DMS153 treated with DMSO at 0.1 percent for 48 hours (cell line): Measurements from ENCODE around the gene CHD6.

Experiments used
- DNase-seq: peaks from one replicate; lab custom pipeline; 2025; ENCODE audit not compliant: unreplicated experiment; lab: John Stamatoyannopoulos, UW

Gene CHD6

DNA sequence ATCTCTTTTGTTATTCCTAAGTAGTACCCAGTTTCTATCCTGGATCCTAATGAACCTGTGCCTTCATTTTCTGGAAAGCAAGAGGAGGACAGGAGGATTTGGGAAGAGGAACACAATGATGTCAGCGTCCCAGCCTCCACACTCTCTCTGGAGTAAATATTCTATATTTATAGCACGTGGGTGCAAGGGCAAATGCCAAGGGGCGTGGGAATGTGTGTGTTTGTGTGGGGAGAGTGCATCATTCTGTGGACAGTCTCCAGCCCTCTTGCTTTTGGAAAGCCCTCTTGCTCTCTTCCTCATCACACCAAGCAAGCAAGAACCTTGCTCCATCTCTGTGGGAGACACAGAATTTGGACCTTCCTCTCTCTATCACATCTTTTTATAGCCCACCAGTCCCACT lies 148.3 kb downstream of the CHD6 start:
- DNase-seq: no peak

GRCh38 chr20:41468994-41469600 lies 149.1 kb downstream of the CHD6 start:
- no peak for DNase-seq

GRCh38 chr20:41467690-41468089 lies 150.5 kb downstream of the CHD6 start:
- no peak for DNase-seq

DNA sequence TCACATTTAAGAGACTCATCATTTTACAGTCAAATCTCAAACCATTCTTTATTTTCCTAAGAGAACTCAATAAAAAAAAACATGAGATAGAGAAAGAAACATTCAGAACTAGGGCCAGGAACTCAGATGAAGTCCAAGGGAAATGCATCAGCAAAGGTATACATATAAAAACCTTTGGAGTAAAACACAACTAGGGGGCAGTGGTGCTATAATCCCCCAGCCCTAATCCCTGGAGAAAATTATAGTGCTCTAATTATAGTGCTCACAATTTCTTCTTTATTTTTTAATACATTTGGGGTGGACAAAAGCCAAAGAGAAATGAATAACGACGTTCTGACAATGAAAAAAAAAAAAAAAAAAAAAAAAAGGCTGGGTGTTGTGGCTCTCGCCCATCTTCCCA lies 151.0 kb downstream of the CHD6 start:
- no peak for DNase-seq

DNA sequence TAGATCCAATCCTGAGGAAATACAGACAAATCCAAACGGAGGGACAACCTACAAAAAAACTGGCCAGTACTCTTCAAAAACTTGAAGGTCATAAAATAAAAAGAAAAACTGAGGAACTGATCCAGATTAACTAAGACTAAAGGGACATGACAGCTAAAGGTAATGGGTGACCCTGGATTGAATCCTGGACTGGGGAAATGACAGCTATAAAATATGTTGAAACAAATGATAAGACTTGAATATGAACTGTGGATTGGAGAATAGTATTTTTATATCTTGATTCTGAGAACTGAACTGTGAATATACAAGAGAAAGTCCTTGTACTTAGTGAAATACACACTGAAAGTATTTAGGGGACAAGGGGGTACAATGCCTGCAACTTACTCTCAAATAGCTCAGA lies 154.6 kb downstream of the CHD6 start:
- no peak for DNase-seq

DNA sequence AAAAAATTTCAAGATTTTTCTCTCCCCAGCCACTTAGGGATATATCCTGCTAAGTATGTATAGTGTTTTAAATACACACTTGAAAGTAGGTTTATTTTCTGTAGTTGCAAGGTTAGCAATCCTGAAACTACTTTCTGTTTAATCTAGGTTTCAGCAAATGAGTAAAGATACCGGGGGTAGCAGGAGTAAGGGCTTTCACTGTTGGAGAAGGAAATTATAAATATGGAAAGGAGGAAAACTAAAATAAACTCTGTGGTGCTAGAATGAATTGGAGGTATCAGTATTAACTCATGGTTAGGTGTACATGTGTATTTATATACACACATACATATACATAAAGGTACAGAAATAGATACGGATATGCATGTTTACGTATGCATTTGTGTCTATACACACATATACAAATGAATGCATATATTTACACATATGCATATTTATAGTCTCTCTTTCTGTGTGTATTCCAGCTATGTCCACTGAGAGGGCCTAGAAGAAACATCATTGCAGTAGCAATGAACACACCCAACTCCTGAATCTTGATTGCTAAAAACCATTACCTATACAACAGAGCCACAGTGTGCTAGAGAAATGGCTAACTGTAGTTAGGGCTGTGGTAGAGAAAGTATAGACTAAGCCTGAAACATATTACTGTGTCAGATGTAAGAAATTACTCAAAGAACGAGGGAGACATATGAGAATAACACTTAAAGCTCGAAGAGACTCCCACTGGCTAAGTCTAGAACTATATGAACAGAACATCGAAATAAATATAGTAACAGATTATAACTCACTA lies 155.6 kb downstream of the CHD6 start:
- DNase-seq: no peak

GRCh38 chr20:41458761-41459160 lies 159.4 kb downstream of the CHD6 start:
- DNase-seq: no peak

GRCh38 chr20:41457173-41457857 lies 160.9 kb downstream of the CHD6 start:
- DNase-seq: no peak

GRCh38 chr20:41456351-41456750 lies 161.8 kb downstream of the CHD6 start:
- no peak for DNase-seq

GRCh38 chr20:41454250-41454649 lies 163.9 kb downstream of the CHD6 start:
- DNase-seq: no peak

DNA sequence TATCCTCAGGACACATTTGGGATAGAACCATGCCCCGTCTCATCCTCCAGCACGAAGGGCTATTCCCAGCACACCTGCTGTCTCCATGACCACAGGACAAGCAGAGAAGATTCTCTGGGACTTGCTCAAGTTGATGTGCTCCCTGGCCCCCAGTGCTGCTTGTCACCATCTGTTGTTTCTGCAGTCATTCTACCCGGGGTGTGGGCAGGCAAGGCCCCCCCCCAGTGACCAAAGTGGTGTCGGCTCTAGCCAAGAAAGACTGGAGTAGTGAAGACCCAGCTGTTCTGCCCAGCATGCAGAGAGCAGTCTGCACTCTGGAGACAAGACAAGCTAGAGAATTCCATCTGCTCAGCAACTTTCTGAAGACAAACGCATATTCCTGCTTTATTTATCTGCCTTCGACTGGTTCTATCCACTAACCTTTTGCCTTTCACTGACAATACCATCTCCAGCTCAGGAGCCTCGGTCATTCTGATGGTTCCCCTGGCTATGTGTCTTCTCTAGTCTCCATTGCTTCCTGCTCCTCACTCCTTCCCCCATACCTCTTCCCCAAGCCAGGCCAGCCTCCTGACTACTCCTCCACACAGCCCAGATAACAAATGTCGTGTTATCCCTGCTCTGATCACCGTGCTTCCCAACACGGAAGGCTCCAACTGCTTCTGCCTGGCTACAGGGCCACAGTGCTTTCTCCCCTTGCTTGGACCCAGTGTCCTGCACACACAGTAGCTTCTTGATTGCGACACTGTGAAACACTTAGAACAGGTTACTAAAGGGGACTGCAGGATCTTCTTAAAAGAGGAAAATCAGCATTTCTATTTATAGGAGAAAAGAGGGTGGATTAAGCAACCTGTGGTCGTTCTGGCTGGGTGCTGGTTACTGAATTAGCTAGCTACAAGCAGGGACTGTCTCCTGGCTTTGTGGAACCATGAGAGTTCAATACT lies 164.9 kb downstream of the CHD6 start:
- DNase-seq: no peak

GRCh38 chr20:41452226-41452625 lies 166.0 kb downstream of the CHD6 start:
- DNase-seq: no peak

GRCh38 chr20:41447006-41447405 lies 171.2 kb downstream of the CHD6 start:
- no peak for DNase-seq

- DNase-seq: no peak
Observed at GRCh38 chr20:41446456-41446855, 171.7 kb downstream of the CHD6 start.

DNA sequence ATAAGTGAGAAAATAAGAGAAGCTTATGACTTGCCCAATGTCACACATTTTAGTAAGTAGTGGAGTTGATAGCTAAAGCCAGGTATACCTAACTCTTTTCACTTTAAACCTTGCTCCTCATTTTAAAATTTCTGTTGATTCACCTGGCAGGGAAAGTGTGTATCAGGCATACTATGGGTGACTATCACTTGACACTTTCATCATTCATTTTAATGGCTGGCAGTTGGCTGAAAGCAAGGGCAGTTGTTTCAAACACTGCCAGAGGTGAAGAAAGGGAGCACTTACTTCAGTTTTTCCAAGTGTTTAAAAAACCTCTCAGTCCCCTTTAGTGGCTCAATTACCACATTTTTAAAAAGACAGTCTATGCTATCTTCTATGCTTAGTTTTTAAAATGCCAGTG lies 173.4 kb downstream of the CHD6 start:
- no peak for DNase-seq

DNA sequence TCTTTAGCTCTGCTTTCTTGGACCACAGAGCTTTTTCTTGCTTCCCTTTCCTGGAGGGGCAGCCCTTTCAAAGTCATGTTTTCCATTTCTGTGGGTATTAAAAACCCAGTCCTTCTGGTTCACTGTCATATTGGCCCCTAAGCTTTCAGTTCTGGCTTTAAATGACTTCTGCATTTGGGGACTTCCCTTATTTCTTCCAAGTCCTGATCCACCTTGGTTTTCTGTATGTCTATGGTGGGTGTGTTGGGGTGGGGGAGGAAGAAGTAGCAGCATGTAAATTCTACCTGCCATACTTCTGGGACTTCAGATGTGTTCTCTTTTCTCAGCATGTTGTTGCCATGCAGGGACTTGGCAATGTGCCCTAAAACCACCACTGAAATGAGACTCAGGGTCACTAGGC lies 174.5 kb downstream of the CHD6 start:
- no peak for DNase-seq

GRCh38 chr20:41440882-41441281 lies 177.3 kb downstream of the CHD6 start:
- no peak for DNase-seq

- no peak for DNase-seq
Observed at GRCh38 chr20:41437836-41438235, 180.3 kb downstream of the CHD6 start.

DNA sequence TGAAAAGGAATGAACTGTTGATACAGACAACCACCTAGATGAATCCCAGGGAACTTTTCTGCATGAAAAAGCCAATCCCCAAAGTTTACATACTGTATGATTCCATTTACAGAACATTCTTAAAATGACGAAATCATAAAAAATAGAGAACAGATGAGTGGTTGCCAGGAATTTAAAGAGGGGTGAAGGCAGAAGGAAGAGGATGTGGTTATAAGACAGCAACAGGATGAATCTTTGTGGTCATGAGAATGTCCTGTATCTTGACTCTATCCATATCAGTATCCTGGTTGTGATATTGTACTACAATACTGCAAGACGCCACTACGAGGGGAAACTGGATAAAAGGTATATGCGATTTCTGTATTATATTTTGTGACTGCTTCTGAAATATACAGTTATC lies 181.5 kb downstream of the CHD6 start:
- DNase-seq: no peak

DNA sequence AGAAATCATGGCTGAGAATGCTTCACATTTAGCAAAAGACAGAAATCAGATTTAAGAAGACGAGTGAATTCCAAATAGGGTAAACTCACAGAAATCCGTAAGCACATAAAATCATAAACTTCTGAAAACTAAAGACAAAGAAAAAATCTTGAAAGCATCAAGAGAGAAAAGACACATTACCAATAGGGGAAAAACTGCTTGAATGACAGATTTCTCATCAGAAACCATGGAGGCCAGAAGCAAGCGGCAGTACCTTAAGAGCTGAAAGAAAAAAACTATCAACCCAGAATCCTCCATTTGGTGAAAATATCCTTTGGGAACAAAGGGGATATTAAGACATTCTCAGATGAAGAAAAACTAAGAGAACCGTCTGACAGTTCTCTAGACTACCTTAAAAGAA lies 185.0 kb downstream of the CHD6 start:
- DNase-seq: no peak

- no peak for DNase-seq
Observed at GRCh38 chr20:41432746-41433145, 185.4 kb downstream of the CHD6 start.
